ENCODE measurements around the gene MLC1.

GRCh38 chr22:50085211-50085972 lies at the start of gene MLC1:
- no peak for TF ChIP-seq POLR2A (IDR thresholded peaks at IDR 0.05)
- no peak for TF ChIP-seq EP300 (IDR thresholded peaks at IDR 0.05)
- TF ChIP-seq, protein P1, sequence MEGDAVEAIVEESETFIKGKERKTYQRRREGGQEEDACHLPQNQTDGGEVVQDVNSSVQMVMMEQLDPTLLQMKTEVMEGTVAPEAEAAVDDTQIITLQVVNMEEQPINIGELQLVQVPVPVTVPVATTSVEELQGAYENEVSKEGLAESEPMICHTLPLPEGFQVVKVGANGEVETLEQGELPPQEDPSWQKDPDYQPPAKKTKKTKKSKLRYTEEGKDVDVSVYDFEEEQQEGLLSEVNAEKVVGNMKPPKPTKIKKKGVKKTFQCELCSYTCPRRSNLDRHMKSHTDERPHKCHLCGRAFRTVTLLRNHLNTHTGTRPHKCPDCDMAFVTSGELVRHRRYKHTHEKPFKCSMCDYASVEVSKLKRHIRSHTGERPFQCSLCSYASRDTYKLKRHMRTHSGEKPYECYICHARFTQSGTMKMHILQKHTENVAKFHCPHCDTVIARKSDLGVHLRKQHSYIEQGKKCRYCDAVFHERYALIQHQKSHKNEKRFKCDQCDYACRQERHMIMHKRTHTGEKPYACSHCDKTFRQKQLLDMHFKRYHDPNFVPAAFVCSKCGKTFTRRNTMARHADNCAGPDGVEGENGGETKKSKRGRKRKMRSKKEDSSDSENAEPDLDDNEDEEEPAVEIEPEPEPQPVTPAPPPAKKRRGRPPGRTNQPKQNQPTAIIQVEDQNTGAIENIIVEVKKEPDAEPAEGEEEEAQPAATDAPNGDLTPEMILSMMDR (IDR thresholded peaks at IDR 0.05), result no peak
